HepG2 (cell line): Measurements from ENCODE around the gene CRYBA2. TPM values are rescaled to one million over a fixed set of nuclear protein-coding genes. Genes with fewer than 3 reads are reported as not detected.

ENCODE experiments used
- BORCS8-MEF2B ChIP-seq: sonication (generic); formaldehyde crosslinking; IDR thresholded peaks from 2 replicates; pipeline ENCODE4 v1.8.0; 2022; ENCODE audit warnings: mild to moderate bottlenecking, missing genetic modification reagents
- FOXA1 ChIP-seq, 2 experiments: fragments of 450-650 bp in 1 of 2; sonication (generic) in 1 of 2; formaldehyde crosslinking in 1 of 2; IDR thresholded peaks; 2 replicates each; pipeline versions ENCODE4 v1.4.0 to v1.6.1; 2016 to 2020; ENCODE audit warnings: missing genetic modification reagents in 1 of 2
- FOXP1 ChIP-seq, 2 experiments: fragments of 450-650 bp in 1 of 2; IDR thresholded peaks; 2 replicates each; pipeline ENCODE4 v1.6.1; 2017 to 2018; ENCODE audit warnings: antibody characterized with exemption in 1 of 2
- HDAC2 ChIP-seq: sonication (generic); formaldehyde crosslinking; IDR thresholded peaks from 2 replicates; pipeline ENCODE4 v1.4.0; 2020; ENCODE audit warnings: missing genetic modification reagents
- IKZF4 ChIP-seq: sonication (generic); formaldehyde crosslinking; IDR thresholded peaks from 2 replicates; pipeline ENCODE4 v1.5.1; 2020; ENCODE audit warnings: borderline replicate concordance, mild to moderate bottlenecking, low read depth, missing genetic modification reagents; ENCODE audit errors: not compliant biosample characterization
- NCOA1 ChIP-seq: sonication (generic); formaldehyde crosslinking; IDR thresholded peaks from 2 replicates; pipeline ENCODE4 v1.9.0; 2021; ENCODE audit warnings: missing genetic modification reagents
- NFIB ChIP-seq: sonication (generic); formaldehyde crosslinking; IDR thresholded peaks from 2 replicates; pipeline ENCODE4 v1.9.0; 2021; ENCODE audit warnings: missing genetic modification reagents, mild to moderate bottlenecking, borderline replicate concordance
- POLR2AphosphoS5 ChIP-seq: IDR thresholded peaks from 2 replicates; pipeline ENCODE4 v1.6.1; 2012; ENCODE audit warnings: low read depth, low read length
- SP140L ChIP-seq: sonication (generic); formaldehyde crosslinking; IDR thresholded peaks from 2 replicates; pipeline ENCODE4 v1.4.0; 2020; ENCODE audit warnings: missing genetic modification reagents, borderline replicate concordance
- ZNF20 ChIP-seq: sonication (generic); formaldehyde crosslinking; IDR thresholded peaks from 2 replicates; pipeline ENCODE4 v1.4.0; 2020; ENCODE audit warnings: mild to moderate bottlenecking, moderate library complexity, missing genetic modification reagents
- ZNF333 ChIP-seq: sonication (generic); formaldehyde crosslinking; IDR thresholded peaks from 2 replicates; pipeline ENCODE4 v1.4.0; 2020; ENCODE audit warnings: mild to moderate bottlenecking, missing genetic modification reagents, borderline replicate concordance
- ZNF335 ChIP-seq: sonication (generic); formaldehyde crosslinking; IDR thresholded peaks from 2 replicates; pipeline ENCODE4 v1.4.0; 2020; ENCODE audit warnings: missing genetic modification reagents
- ZNF383 ChIP-seq: sonication (generic); formaldehyde crosslinking; IDR thresholded peaks from 2 replicates; pipeline ENCODE4 v1.4.0; 2020; ENCODE audit warnings: missing genetic modification reagents, mild to moderate bottlenecking, borderline replicate concordance
- ZNF549 ChIP-seq: sonication (generic); formaldehyde crosslinking; IDR thresholded peaks from 2 replicates; pipeline ENCODE4 v1.5.0; 2020; ENCODE audit warnings: missing genetic modification reagents
- ZNF552 ChIP-seq: sonication (generic); formaldehyde crosslinking; IDR thresholded peaks from 2 replicates; pipeline ENCODE4 v1.9.0; 2022; ENCODE audit warnings: missing genetic modification reagents, mild to moderate bottlenecking, borderline replicate concordance
- ZNF614 ChIP-seq: IDR thresholded peaks from 2 replicates; pipeline ENCODE4 v1.6.1; 2018; ENCODE audit warnings: missing biosample characterization, missing genetic modification reagents, inconsistent platforms, borderline replicate concordance
- ZNF780A ChIP-seq: sonication (generic); formaldehyde crosslinking; IDR thresholded peaks from 2 replicates; pipeline ENCODE4 v1.8.0; 2022; ENCODE audit warnings: mild to moderate bottlenecking, missing genetic modification reagents, moderate library complexity
- ZSCAN20 ChIP-seq: sonication (generic); formaldehyde crosslinking; IDR thresholded peaks from 2 replicates; pipeline ENCODE4 v1.4.0; 2020; ENCODE audit warnings: missing genetic modification reagents, mild to moderate bottlenecking, borderline replicate concordance
- ZZZ3 ChIP-seq: sonication (generic); formaldehyde crosslinking; IDR thresholded peaks from 2 replicates; pipeline ENCODE4 v1.4.0; 2020; ENCODE audit warnings: missing genetic modification reagents, mild to moderate bottlenecking, borderline replicate concordance
- polyA plus RNA-seq, 8 experiments: library from polyadenylated mRNA; depleted of rRNA in 3 of 8; stranded (reverse) in 7 of 8; unstranded in 1 of 8; fragments of >200 nt; fragmentation: Illumina TruSeq in 4 of 8; extraction: Trizol in 4 of 8; gene quantifications; 2 replicates each; pipeline versions ENCODE4 v1.2.1 to v1.2.3, GENCODE V29; 2011 to 2016; ENCODE audit warnings: low read depth in 4 of 8, missing spikeins in 1 of 8, mixed read lengths in 1 of 8; ENCODE audit not compliant: insufficient read depth in 1 of 8
- total RNA-seq, 5 experiments: library from RNA; depleted of rRNA; stranded (reverse); fragments of >200 nt; fragmentation: Illumina TruSeq; extraction: Trizol; gene quantifications; 2 replicates each; pipeline ENCODE4 v1.2.3, GENCODE V29; 2016; ENCODE audit warnings: low read depth in 1 of 5
- TF ChIP-seq, protein P1 (sequence below): IDR thresholded peaks from 2 replicates; pipeline ENCODE4 v1.6.1; 2016; ENCODE audit warnings: mild to moderate bottlenecking, missing biosample characterization, missing genetic modification reagents
- TF ChIP-seq, protein P2 (sequence below): sonication (generic); formaldehyde crosslinking; IDR thresholded peaks from 2 replicates; pipeline ENCODE4 v1.8.1; 2023; ENCODE audit warnings: missing genetic modification reagents, inconsistent platforms, borderline replicate concordance
- TF ChIP-seq, protein P3 (sequence below): sonication (generic); formaldehyde crosslinking; IDR thresholded peaks from 2 replicates; pipeline ENCODE4 v1.5.0; 2020; ENCODE audit warnings: mild to moderate bottlenecking, missing genetic modification reagents
- TF ChIP-seq, protein P4 (sequence below): sonication (generic); formaldehyde crosslinking; IDR thresholded peaks from 2 replicates; pipeline ENCODE4 v1.4.0; 2020; ENCODE audit warnings: mild to moderate bottlenecking, low read depth, missing genetic modification reagents
- TF ChIP-seq, protein P5 (sequence below): IDR thresholded peaks from 2 replicates; pipeline ENCODE4 v1.6.1; 2016; ENCODE audit warnings: control low read depth

The CRYBA2 gene
- total and polyA plus RNA-seq, 2 of the 13 experiments (the other 11 are each of a cell fraction or from before 2014, with no cell fraction given): not detected

DNA sequence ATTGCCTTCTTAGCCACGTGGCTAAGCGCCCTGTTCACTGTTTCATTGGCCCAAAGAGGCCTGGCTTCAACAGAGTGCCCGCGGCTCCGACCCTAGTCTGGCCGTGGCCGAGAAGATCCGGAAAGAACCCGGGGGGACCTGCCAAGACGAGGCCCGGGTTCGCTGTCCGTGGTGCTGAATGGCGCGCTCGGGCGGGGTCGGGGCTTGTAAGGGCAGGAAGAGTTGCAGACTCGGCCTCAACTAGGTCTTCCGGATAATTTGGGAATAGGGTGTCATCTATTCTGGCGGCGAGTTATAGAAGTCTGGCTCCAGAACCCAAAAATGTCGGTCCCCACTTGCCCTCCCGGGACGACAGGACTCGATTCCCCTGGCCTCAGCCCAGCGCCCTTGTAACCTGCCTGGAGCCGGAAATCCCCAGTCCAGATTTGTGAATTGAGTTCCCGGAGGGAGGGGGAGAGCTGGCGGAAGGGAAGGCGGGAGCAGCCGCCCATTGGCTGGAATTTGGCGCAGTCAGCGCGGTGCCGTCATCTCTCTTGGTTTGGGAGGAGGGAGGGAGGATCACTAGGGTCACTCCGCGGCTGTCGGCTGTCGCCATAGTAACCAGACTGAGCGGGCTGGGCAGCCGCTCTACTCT is 30.2 kb downstream of the CRYBA2 start (continued):
- TF ChIP-seq, protein P1, sequence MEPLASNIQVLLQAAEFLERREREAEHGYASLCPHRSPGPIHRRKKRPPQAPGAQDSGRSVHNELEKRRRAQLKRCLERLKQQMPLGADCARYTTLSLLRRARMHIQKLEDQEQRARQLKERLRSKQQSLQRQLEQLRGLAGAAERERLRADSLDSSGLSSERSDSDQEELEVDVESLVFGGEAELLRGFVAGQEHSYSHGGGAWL (CRISPR knock-in tag): peak; percentile 96
- TF ChIP-seq ZNF780A (0 out of 2 replicates have a peak, but pooled peaks have one; percentile 52), ZNF614 (CRISPR knock-in tag) (0 out of 2 replicates have a peak, but pooled peaks have one; percentile 27), ZZZ3 (CRISPR knock-in tag) (no peak), ZNF20 (CRISPR knock-in tag) (peak; percentile 87), BORCS8-MEF2B (CRISPR knock-in tag) (peak; percentile 99), ZNF552 (peak; percentile 92), POLR2AphosphoS5 (no peak), SP140L (peak; percentile 89; the same call in 1 of the 2 replicates), ZNF335 (CRISPR knock-in tag) (peak; percentile 88; the same call in 1 of the 2 replicates), ZNF383 (CRISPR knock-in tag) (no peak), NFIB (CRISPR knock-in tag) (no peak), ZNF549 (CRISPR knock-in tag) (no peak), FOXP1 (IDR thresholded peaks at IDR 0.05) (no peak), FOXP1 (CRISPR knock-in tag; IDR thresholded peaks at IDR 0.05) (no peak), IKZF4 (CRISPR knock-in tag) (peak; percentile 90), ZNF333 (CRISPR knock-in tag) (peak; percentile 93; the same call in 1 of the 2 replicates), FOXA1 (IDR thresholded peaks at IDR 0.05) (no peak), FOXA1 (CRISPR knock-in tag; IDR thresholded peaks at IDR 0.05) (no peak), NCOA1 (CRISPR knock-in tag) (no peak), ZSCAN20 (CRISPR knock-in tag) (peak; percentile 92), HDAC2 (CRISPR knock-in tag) (peak; percentile 62)
- TF ChIP-seq, protein P2, sequence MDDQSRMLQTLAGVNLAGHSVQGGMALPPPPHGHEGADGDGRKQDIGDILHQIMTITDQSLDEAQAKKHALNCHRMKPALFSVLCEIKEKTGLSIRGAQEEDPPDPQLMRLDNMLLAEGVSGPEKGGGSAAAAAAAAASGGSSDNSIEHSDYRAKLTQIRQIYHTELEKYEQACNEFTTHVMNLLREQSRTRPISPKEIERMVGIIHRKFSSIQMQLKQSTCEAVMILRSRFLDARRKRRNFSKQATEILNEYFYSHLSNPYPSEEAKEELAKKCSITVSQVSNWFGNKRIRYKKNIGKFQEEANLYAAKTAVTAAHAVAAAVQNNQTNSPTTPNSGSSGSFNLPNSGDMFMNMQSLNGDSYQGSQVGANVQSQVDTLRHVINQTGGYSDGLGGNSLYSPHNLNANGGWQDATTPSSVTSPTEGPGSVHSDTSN (CRISPR knock-in tag): peak; percentile 96
- TF ChIP-seq, protein P3, sequence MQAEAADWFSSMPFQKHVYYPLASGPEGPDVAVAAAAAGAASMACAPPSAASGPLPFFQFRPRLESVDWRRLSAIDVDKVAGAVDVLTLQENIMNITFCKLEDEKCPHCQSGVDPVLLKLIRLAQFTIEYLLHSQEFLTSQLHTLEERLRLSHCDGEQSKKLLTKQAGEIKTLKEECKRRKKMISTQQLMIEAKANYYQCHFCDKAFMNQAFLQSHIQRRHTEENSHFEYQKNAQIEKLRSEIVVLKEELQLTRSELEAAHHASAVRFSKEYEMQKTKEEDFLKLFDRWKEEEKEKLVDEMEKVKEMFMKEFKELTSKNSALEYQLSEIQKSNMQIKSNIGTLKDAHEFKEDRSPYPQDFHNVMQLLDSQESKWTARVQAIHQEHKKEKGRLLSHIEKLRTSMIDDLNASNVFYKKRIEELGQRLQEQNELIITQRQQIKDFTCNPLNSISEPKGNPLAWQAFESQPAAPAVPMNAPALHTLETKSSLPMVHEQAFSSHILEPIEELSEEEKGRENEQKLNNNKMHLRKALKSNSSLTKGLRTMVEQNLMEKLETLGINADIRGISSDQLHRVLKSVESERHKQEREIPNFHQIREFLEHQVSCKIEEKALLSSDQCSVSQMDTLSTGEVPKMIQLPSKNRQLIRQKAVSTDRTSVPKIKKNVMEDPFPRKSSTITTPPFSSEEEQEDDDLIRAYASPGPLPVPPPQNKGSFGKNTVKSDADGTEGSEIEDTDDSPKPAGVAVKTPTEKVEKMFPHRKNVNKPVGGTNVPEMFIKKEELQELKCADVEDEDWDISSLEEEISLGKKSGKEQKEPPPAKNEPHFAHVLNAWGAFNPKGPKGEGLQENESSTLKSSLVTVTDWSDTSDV: peak; percentile 93
- TF ChIP-seq, protein P4, sequence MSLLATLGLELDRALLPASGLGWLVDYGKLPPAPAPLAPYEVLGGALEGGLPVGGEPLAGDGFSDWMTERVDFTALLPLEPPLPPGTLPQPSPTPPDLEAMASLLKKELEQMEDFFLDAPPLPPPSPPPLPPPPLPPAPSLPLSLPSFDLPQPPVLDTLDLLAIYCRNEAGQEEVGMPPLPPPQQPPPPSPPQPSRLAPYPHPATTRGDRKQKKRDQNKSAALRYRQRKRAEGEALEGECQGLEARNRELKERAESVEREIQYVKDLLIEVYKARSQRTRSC: no peak; the same call in 1 of the 2 replicates
- TF ChIP-seq, protein P5, sequence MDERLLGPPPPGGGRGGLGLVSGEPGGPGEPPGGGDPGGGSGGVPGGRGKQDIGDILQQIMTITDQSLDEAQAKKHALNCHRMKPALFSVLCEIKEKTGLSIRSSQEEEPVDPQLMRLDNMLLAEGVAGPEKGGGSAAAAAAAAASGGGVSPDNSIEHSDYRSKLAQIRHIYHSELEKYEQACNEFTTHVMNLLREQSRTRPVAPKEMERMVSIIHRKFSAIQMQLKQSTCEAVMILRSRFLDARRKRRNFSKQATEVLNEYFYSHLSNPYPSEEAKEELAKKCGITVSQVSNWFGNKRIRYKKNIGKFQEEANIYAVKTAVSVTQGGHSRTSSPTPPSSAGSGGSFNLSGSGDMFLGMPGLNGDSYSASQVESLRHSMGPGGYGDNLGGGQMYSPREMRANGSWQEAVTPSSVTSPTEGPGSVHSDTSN (CRISPR knock-in tag): no peak
